Natural killer cell (primary cell): ENCODE measurements around the gene ABTB2. TPM values are rescaled to one million over a fixed set of nuclear protein-coding genes. Genes with fewer than 3 reads are reported as not detected.

ENCODE experiments used
- ATAC-seq, 3 donors: fragments of 150-1000 bp in 2 of 3; fragments of 200-7000 bp in 1 of 3; cut with Tn5 transposase; 1 replicate in 1 of 3; 2 replicates in 2 of 3; pipeline ENCODE4 v1.10.0; 2021; ENCODE audit warnings: mild to moderate bottlenecking in 2 of 3, moderate library complexity in 2 of 3
- DNase-seq, 2 donors: peaks; one replicate each; pipeline versions ENCODE4 v3.0.0 to v3.0.0-alpha.2; 2013 to 2021; ENCODE audit warnings: mixed read lengths in 1 of 2
- H3K27ac ChIP-seq: one replicate; pipeline ENCODE4 v1.5.1; 2013; ENCODE audit warnings: mild to moderate bottlenecking, low read length
- H3K27me3 ChIP-seq: one replicate; pipeline ENCODE4 v1.6.1; 2013; ENCODE audit warnings: low read length; ENCODE audit not compliant: control insufficient read depth, insufficient read depth
- H3K36me3 ChIP-seq: one replicate; pipeline ENCODE4 v1.6.1; 2013; ENCODE audit warnings: low read length; ENCODE audit not compliant: control insufficient read depth, insufficient read depth
- H3K4me1 ChIP-seq: one replicate; pipeline ENCODE4 v1.6.1; 2013; ENCODE audit warnings: low read length; ENCODE audit not compliant: control insufficient read depth, insufficient read depth
- H3K4me3 ChIP-seq: one replicate; pipeline ENCODE4 v1.5.1; 2013; ENCODE audit warnings: low read length
- H3K9me3 ChIP-seq: one replicate; pipeline ENCODE4 v1.6.1; 2013; ENCODE audit warnings: low read length; ENCODE audit not compliant: control insufficient read depth, insufficient read depth
- H3K27ac Mint-ChIP-seq, 2 donors: one replicate each; pipeline ENCODE4 v1.8.0; 2022; ENCODE audit warnings: mild to moderate bottlenecking in 2 of 2, mixed read lengths in 2 of 2, moderate library complexity in 1 of 2
- H3K27me3 Mint-ChIP-seq, 2 donors: one replicate each; pipeline ENCODE4 v1.8.0; 2022; ENCODE audit warnings: low read depth in 2 of 2, mixed read lengths in 2 of 2
- H3K36me3 Mint-ChIP-seq: one replicate; pipeline ENCODE4 v1.8.0; 2022; ENCODE audit warnings: mixed read lengths
- H3K4me1 Mint-ChIP-seq, 2 donors: one replicate each; pipeline ENCODE4 v1.8.0; 2022; ENCODE audit warnings: mixed read lengths in 2 of 2
- H3K4me3 Mint-ChIP-seq: one replicate; pipeline ENCODE4 v1.8.0; 2022; ENCODE audit warnings: mild to moderate bottlenecking, moderate library complexity, mixed read lengths
- H3K9me3 Mint-ChIP-seq, 2 donors: one replicate each; pipeline ENCODE4 v1.8.0; 2022; ENCODE audit warnings: mixed read lengths in 2 of 2
- WGBS: methylation state at CpG from one replicate; pipeline ENCODE4 v1.1.7; 2013; ENCODE audit warnings: missing lambda C conversion rate; ENCODE audit not compliant: insufficient coverage; 5-methylcytosine and 5-hydroxymethylcytosine counted together
- intact Hi-C: fragments of 100-400 bp; cut with micrococcal nuclease; formaldehyde crosslinking; loops from one replicate; pipeline ENCODE4 v1.14.2; 2022
- total RNA-seq, 4 donors: library from RNA; stranded (reverse); fragments of 120-200 nt in 1 of 4; gene quantifications; one replicate each; pipeline versions ENCODE4 v1.2.3 to v1.2.4, GENCODE V29; 2013 to 2022
- TF ChIP-seq, protein P1 (sequence below): fragments of 200-600 bp; IDR thresholded peaks from one replicate; pipeline ENCODE4 v1.8.0; 2022; ENCODE audit warnings: antibody characterized with exemption

The ABTB2 gene
- total RNA-seq, 3 donors from 2014 or later (not counting 1 experiment from before 2014, with no cell fraction given): 0.65 to 1.7 (median 1.1) TPM

- H3K36me3 Mint-ChIP-seq: peaks cover 26% of the 10 kb centered on the region
- H3K27me3 Mint-ChIP-seq: no peaks in the 10 kb centered on the region
- no peak overlapping the region for H3K4me3 ChIP-seq
- no peaks in the 10 kb centered on the region for H3K27me3 ChIP-seq
- H3K4me1 Mint-ChIP-seq: no peaks in the 10 kb centered on the region
- no peak overlapping the region for H3K27ac Mint-ChIP-seq
- H3K4me1 ChIP-seq: no peaks in the 10 kb centered on the region
- TF ChIP-seq, protein P1, sequence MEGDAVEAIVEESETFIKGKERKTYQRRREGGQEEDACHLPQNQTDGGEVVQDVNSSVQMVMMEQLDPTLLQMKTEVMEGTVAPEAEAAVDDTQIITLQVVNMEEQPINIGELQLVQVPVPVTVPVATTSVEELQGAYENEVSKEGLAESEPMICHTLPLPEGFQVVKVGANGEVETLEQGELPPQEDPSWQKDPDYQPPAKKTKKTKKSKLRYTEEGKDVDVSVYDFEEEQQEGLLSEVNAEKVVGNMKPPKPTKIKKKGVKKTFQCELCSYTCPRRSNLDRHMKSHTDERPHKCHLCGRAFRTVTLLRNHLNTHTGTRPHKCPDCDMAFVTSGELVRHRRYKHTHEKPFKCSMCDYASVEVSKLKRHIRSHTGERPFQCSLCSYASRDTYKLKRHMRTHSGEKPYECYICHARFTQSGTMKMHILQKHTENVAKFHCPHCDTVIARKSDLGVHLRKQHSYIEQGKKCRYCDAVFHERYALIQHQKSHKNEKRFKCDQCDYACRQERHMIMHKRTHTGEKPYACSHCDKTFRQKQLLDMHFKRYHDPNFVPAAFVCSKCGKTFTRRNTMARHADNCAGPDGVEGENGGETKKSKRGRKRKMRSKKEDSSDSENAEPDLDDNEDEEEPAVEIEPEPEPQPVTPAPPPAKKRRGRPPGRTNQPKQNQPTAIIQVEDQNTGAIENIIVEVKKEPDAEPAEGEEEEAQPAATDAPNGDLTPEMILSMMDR: no peak
- no peaks in the 10 kb centered on the region for H3K9me3 Mint-ChIP-seq
- no peak overlapping the region for H3K4me3 Mint-ChIP-seq
- no peak for ATAC-seq
- DNase-seq: no peak
- H3K9me3 ChIP-seq: no peaks in the 10 kb centered on the region
- intact Hi-C loops: no loop called here
- 95% methylated on average over 4 of the region's 4 CpGs for whole genome bisulfite sequencing
- H3K27ac ChIP-seq: no peak overlapping the region
- peaks cover 79% of the 10 kb centered on the region for H3K36me3 ChIP-seq
These were observed 237.2 kb downstream of the ABTB2 start for GRCh38 chr11:34120651-34121050.

DNA sequence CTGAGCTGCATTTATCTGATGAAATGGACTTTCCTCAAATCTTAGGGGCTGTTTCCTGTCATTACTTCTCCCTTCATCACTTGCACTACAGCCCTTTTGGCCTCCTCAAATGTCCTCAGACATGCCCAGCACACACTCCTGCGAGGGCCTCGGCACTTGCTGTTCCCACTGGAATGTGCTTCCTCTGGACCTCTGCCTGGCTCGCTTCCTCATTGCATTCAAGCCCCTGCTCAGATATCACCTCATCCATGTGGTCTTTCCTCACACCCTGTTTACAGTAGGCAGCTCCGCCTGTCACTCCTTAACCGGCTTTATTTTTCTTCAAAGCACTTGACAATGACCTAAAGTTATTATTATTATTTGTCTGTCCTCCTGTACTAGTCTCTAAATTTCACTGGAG, 243.3 kb downstream of the ABTB2 start:
- WGBS: over 99% methylated on average over 5 of the region's 5 CpGs
- peaks cover 84% of the 10 kb centered on the region for H3K36me3 ChIP-seq
- DNase-seq: no peak
- no peaks in the 10 kb centered on the region for H3K9me3 ChIP-seq
- intact Hi-C loops: no loop called here
- no peak overlapping the region for H3K27ac Mint-ChIP-seq
- H3K4me1 Mint-ChIP-seq: peaks cover under 1 to 4% of the 10 kb centered on the region in 2 donors
- H3K27ac ChIP-seq: no peak overlapping the region
- H3K4me3 Mint-ChIP-seq: no peak overlapping the region
- peaks cover 39% of the 10 kb centered on the region for H3K36me3 Mint-ChIP-seq
- H3K9me3 Mint-ChIP-seq: no peaks in the 10 kb centered on the region
- H3K4me3 ChIP-seq: no peak overlapping the region
- ATAC-seq: no peak
- TF ChIP-seq, protein P1: no peak
- no peaks in the 10 kb centered on the region for H3K27me3 Mint-ChIP-seq
- H3K4me1 ChIP-seq: no peaks in the 10 kb centered on the region
- no peaks in the 10 kb centered on the region for H3K27me3 ChIP-seq

GRCh38 chr11:34114014-34114413, 243.8 kb downstream of the ABTB2 start:
- Mint-ChIP-seq H3K4me3 (no peak overlapping the region), H3K27me3 (no peaks in the 10 kb centered on the region), H3K4me1 (peaks cover 4 to 8% of the 10 kb centered on the region in 2 donors), H3K9me3 (no peaks in the 10 kb centered on the region), H3K36me3 (peaks cover 42% of the 10 kb centered on the region), H3K27ac (no peak overlapping the region)
- TF ChIP-seq, protein P1: no peak
- H3K36me3 ChIP-seq: peaks cover 84% of the 10 kb centered on the region
- WGBS: 100% methylated on average over 2 of the region's 2 CpGs
- H3K27ac ChIP-seq: no peak overlapping the region
- no peak overlapping the region for H3K4me3 ChIP-seq
- H3K9me3 ChIP-seq: no peaks in the 10 kb centered on the region
- no peaks in the 10 kb centered on the region for H3K4me1 ChIP-seq
- intact Hi-C loops: no loop called here
- ATAC-seq: no peak
- DNase-seq: no peak
- H3K27me3 ChIP-seq: no peaks in the 10 kb centered on the region

- Histone ChIP-seq H3K27me3 (no peaks in the 10 kb centered on the region), H3K36me3 (peaks cover 70% of the 10 kb centered on the region), H3K27ac (no peak overlapping the region), H3K4me1 (no peaks in the 10 kb centered on the region), H3K4me3 (no peak overlapping the region), H3K9me3 (no peaks in the 10 kb centered on the region)
- no peaks in the 10 kb centered on the region for H3K27me3 Mint-ChIP-seq
- H3K4me3 Mint-ChIP-seq: no peak overlapping the region
- intact Hi-C loops: no loop called here
- no peak overlapping the region for H3K27ac Mint-ChIP-seq
- H3K4me1 Mint-ChIP-seq: peaks cover 4 to 10% of the 10 kb centered on the region in 2 donors
- DNase-seq: no peak
- no peak for ATAC-seq
- TF ChIP-seq, protein P1: no peak
- no peaks in the 10 kb centered on the region for H3K9me3 Mint-ChIP-seq
- WGBS: 93% methylated on average over 6 of the region's 6 CpGs
- peaks cover 35% of the 10 kb centered on the region for H3K36me3 Mint-ChIP-seq
These were observed 246.0 kb downstream of the ABTB2 start for GRCh38 chr11:34111722-34112270.
